Measurements from ENCODE around the gene MYBBP1A.

The MYBBP1A gene

DNA sequence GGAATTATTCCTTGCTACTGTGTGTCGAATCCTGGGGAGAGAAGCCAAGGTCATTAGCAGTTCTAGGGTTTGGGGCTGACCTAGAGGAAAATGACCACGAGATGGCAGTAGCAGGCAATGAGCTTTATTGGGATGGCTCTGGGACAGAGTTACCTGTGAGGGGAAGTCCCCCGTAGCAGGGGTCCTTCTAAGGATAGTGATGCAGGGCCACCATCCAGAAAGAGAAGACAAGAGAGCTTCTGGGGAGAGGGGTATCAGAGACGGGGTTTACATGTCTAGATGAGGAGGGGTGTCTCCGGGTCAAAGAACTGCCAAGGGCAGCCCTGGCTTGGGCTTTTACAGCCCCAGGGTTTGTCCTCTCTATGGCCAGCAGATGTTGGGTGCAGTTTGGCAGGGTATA lies 11.6 kb upstream of the MYBBP1A start:
- TF ChIP-seq POLR2A (IDR thresholded peaks at IDR 0.05; ENCODE audit: low read depth, low read length): no peak
- FAIRE-seq: peak; percentile 60
- peak; percentile 83 for DNase-seq (ENCODE audit: insufficient read length, low spot score)

DNA sequence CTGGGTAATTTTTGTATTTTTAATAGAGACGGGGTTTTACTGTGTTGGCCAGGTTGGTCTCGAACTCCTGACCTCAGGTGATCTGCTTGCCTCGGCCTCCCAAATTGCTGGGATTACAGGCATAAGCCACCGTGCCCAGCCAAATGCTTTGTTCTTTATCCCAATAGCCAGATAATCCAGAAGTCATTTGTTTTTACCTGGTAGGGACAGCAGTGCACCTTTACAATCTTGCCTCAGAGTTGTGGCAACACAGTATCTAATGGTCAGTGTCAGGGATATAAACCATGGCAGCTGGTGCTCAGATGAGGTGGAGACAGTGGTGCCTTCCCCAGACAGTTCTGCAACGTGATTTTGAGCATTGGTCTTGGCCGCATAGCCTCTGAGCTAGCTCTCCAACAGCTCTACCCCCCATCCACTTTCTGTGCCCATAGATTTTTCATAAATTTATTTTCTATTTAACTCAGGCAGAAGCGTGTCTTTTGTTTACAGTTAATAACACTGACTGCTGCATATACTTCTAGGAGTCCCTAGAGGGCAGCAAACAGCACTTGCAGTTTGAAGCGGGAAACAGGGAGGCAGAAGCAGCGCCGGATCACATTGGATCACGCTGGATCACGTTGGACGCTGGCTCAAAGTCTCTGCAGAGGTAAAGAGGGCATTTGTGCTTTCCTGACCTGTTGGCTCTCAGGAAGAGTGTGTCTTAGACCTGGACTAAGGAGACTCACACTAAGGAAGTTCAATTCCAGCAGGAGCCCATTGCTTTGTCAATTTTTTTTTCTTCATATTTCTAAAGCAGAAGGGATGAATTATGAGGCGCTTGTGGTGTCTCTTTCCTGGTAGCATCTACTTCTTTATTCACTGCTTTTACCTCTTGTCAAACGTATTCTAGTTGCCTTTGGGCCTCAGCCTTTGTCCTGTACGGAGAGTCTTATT lies 10.3 kb upstream of the MYBBP1A start:
- TF ChIP-seq POLR2A (IDR thresholded peaks at IDR 0.05; ENCODE audit: low read depth, low read length): no peak
- peak; percentile 57 for FAIRE-seq

DNA sequence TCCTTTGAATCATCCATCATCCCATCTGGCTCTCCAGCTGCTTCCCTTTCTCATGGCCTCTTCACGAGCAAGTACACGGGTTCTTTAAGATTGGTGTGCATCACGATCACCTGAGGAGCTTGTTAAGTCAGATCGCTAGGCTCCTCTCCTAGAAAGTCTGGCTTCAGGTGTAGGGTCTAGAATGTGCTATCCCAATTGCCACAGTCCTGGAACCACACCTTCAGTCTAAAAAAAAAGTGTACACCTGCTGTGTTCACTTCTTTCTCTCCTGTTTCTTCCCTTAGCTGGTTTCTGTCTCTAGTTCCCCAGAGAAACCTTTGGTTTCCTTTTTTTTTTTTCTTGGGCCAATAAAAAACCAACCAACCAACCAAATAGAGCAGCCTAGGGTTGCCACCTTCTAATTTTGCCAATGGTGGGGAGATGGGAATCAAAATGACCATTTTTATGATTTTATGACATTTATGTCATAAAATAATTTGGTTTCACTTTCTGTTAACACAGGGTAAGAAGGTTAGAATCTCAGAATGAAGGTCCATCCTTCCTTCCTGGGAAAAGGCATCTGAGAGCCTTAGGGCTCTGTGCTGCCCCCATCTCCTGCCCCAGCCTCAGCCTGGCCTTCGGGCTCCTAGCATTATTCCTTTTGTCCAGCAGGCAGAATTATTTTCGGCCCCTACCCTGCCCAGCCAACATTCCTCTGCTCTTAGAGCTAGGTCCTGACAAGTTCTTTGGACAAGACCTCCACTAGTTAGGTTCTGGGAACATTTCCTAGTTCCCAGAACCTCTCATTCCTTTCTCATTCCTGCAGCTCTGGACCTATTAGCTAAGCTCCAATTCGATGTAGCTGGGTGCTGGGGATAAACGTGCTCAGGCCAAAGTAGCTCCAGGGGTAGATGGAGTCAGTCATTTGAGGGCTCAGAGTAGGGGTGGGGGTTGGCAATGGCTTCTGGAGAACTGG lies 7.1 kb upstream of the MYBBP1A start:
- TF ChIP-seq POLR2A (IDR thresholded peaks at IDR 0.05; ENCODE audit: low read depth, low read length): no peak
- DNase-seq (ENCODE audit: insufficient read length, low spot score) (no peak), FAIRE-seq (no peak)

More for the DNA sequence above, 10.3 kb upstream of the MYBBP1A start:
- peak; percentile 80 for DNase-seq (ENCODE audit: insufficient read length, low spot score)

DNA sequence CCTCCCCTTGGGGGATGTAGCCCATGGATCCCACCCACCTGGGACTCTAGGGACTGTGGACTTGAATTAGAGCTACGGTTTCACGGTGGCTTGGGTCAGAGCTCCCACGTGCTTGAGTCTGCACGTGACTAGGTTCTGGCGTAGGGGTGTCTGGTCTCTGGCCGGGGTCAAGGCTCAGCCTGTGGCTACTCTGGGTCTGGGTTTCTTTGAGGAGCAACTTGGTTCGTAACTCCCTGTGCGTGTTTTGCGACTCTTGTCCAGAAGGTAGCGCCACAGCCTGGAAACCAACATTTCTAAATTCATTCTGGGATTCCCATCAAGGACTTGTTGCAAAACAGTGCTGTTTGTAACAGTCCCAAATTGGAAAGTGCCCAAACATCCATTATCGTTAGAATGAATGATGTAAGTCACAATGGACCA lies 5.7 kb upstream of the MYBBP1A start:
- TF ChIP-seq POLR2A (IDR thresholded peaks at IDR 0.05; ENCODE audit: low read depth, low read length): no peak
- FAIRE-seq (no peak), DNase-seq (ENCODE audit: insufficient read length, low spot score) (no peak)

- DNase-seq (ENCODE audit: insufficient read length, low spot score) (no peak), FAIRE-seq (no peak)
- no peak for TF ChIP-seq POLR2A (IDR thresholded peaks at IDR 0.05; ENCODE audit: low read depth, low read length)
Observed at GRCh38 chr17:4560421-4560820, 5.2 kb upstream of the MYBBP1A start, which contains the start of gene GGT6. TSS of gene GGT6 (minus strand) at chr17:4560577. CDS start at chr17:4560521, 56 bp downstream.

- no peak for TF ChIP-seq POLR2A (IDR thresholded peaks at IDR 0.05; ENCODE audit: low read depth, low read length)
- FAIRE-seq: no peak
- DNase-seq (ENCODE audit: insufficient read length, low spot score): no peak
Observed at GRCh38 chr17:4559966-4560365, 4.8 kb upstream of the MYBBP1A start.

DNA sequence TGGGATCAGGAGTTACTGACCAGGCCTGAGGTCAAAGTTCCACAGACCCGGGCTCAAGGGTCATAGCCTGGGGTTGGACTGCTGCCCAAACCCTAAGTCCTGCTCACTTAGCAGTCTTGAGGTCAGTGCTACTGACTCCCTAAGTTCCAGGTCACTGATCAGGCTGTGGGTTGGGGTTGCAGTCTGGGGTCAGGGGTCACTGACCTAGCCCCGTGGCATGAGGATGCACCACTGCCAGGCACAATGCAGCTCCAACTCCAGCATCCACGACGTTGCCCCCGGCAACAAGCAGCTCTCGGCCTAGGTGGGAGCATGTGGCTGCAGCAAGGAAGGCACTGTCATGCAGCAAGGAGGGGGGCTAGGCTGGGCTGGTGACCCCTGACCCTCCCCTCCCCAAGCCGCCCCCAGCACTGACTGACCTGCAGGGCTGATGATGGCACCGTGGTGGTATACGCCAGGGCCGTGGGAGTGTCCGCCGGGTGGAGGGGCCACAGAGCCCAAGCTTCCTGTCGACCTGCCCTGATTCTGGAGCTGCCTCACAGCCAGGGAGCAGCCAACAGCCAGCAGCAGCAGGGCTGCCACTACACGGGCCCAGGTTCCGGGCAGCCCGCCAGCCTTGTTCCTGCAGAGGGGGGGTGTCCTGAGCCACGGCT lies 4.1 kb upstream of the MYBBP1A start:
- FAIRE-seq: no peak
- TF ChIP-seq POLR2A (IDR thresholded peaks at IDR 0.05; ENCODE audit: low read depth, low read length): no peak
- DNase-seq (ENCODE audit: insufficient read length, low spot score): no peak

GRCh38 chr17:4558347-4558971 lies 3.3 kb upstream of the MYBBP1A start:
- no peak for TF ChIP-seq POLR2A (IDR thresholded peaks at IDR 0.05; ENCODE audit: low read depth, low read length)
- DNase-seq (ENCODE audit: insufficient read length, low spot score): no peak
- FAIRE-seq: no peak

- no peak for TF ChIP-seq POLR2A (IDR thresholded peaks at IDR 0.05; ENCODE audit: low read depth, low read length)
- FAIRE-seq (no peak), DNase-seq (ENCODE audit: insufficient read length, low spot score) (no peak)
Observed at GRCh38 chr17:4557626-4558346, 2.6 kb upstream of the MYBBP1A start.

DNA sequence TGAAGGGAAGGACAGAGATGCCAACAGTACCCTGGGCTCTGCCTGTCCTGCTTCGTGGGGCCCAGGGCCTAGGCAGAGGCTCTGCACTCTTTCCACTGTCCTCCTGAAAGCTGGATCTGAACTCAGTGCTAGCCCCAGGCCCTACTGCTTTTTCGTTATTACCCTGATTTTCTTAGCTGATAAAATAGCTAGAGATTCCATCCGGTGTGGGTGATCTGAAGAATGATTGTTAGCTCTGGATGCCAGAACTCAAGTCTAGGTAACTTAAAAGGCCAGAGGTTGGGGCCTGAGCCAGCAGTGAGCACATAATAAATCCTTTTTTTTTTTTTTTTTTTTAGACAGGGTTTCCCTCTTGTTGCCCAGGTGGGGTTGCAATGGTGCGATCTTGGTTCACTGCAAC lies 1.8 kb upstream of the MYBBP1A start:
- FAIRE-seq: no peak

DNA sequence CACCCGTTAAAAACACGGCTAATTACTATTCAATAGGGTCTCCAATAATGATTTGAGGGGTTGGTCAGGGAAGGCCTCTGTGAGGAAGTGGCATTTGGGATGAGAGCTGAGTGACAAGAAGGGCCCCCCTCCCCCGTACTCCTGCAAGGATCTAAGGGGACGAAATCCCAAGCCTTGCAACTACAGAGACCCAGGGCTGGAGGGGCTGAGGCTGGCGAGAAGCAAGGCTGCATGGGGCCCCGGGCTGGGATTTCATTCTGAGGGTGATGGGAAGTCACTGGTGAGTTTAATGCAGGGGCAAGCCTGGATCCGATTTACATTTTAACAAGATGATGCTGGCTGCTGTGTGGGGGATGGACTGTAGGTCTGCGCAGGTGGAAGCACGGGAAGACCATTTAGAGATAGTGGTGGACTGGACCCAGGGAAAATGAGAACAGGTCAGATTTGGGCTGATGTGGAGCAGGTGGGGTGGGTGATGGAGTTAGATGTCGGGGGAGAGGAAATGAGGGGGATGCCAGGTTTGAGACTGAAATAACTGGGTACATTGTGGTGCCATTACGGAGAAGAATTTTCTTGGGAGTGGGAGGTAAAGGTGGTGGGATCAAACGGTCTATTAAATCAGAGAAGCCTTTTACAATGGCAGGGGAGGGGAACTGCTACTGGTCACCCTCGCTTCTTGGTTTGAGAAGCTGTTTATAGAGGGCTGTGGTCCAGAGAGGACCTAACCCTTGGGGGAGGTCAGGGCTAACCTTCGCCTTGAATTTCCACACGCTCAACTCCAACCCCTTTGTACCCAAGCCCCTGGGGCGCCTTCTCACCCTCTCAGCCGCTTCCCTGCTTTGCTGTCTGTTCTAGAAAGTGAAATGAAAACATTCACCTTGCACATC lies 932 bp upstream of the MYBBP1A start:
- no peak for TF ChIP-seq POLR2A (IDR thresholded peaks at IDR 0.05; ENCODE audit: low read depth, low read length)
- FAIRE-seq: no peak
- no peak for DNase-seq (ENCODE audit: insufficient read length, low spot score)

More for the DNA sequence above, 1.8 kb upstream of the MYBBP1A start:
- TF ChIP-seq POLR2A (IDR thresholded peaks at IDR 0.05; ENCODE audit: low read depth, low read length): no peak
- DNase-seq (ENCODE audit: insufficient read length, low spot score): no peak
